Smooth muscle cell of the brain vasculature (primary cell): ENCODE data around the gene CTSW.

Experiments used
- DNase-seq: peaks from one replicate; pipeline ENCODE4 v3.0.0-alpha.2; 2012; ENCODE audit warnings: low read depth, low spot score

The CTSW gene

GRCh38 chr11:65900899-65901180 is 21.2 kb downstream of the CTSW start:
- DNase-seq: no peak

- no peak for DNase-seq
Measured at GRCh38 chr11:65903068-65903481, 23.4 kb downstream of the CTSW start.

GRCh38 chr11:65903715-65904114 is 24.1 kb downstream of the CTSW start:
- DNase-seq: no peak

- no peak for DNase-seq
Measured at GRCh38 chr11:65906602-65907001, 27.0 kb downstream of the CTSW start.

- DNase-seq: no peak
Measured at GRCh38 chr11:65907878-65908277, 28.2 kb downstream of the CTSW start.

- no peak for DNase-seq
Measured at GRCh38 chr11:65911682-65912568, 32.3 kb downstream of the CTSW start.

- no peak for DNase-seq
Measured at GRCh38 chr11:65912845-65913244, 33.2 kb downstream of the CTSW start.

GRCh38 chr11:65915101-65915820 is 35.6 kb downstream of the CTSW start:
- DNase-seq: no peak

GRCh38 chr11:65915821-65916251 is 36.2 kb downstream of the CTSW start:
- peak; percentile 85 for DNase-seq

- no peak for DNase-seq
Measured at GRCh38 chr11:65916391-65916790, 36.8 kb downstream of the CTSW start.

GRCh38 chr11:65917077-65917433 is 37.4 kb downstream of the CTSW start:
- DNase-seq: no peak

GRCh38 chr11:65917434-65918210 is 38.0 kb downstream of the CTSW start:
- no peak for DNase-seq

GRCh38 chr11:65918211-65919140 is 38.8 kb downstream of the CTSW start, which contains the start of gene C11orf68:
Gene C11orf68 (minus strand): TSS chr11:65919062. CDS start chr11:65919031, 31 bp downstream.
- DNase-seq: no peak

GRCh38 chr11:65919141-65919572 is 39.5 kb downstream of the CTSW start, which contains the start of gene DRAP1:
Gene DRAP1 (plus strand): TSS chr11:65919426. CDS start chr11:65919502, 76 bp downstream.
- DNase-seq: peak; percentile 93

- no peak for DNase-seq
Measured at GRCh38 chr11:65919573-65920371, 40.1 kb downstream of the CTSW start.

- DNase-seq: no peak
Measured at GRCh38 chr11:65920372-65920802, 40.8 kb downstream of the CTSW start.

GRCh38 chr11:65921033-65921555 is 41.5 kb downstream of the CTSW start:
- DNase-seq: no peak

GRCh38 chr11:65921876-65922275 is 42.2 kb downstream of the CTSW start:
- DNase-seq: no peak

- no peak for DNase-seq
Measured at GRCh38 chr11:65922565-65922964, 42.9 kb downstream of the CTSW start.

GRCh38 chr11:65925397-65925796 is 45.8 kb downstream of the CTSW start:
- DNase-seq: no peak
